Testis (tissue), 3 donors: Measurements from ENCODE around the gene MAP2. TPM values are rescaled to one million over a fixed set of nuclear protein-coding genes. Genes with fewer than 3 reads are reported as not detected.

ENCODE experiments used
- DNase-seq: peaks from one replicate; pipeline ENCODE4 v3.0.0-alpha.2; 2019
- H3K27ac ChIP-seq, 2 donors: fragments of 200-600 bp; sonication (generic); one replicate each; pipeline ENCODE4 v1.5.1; 2019
- H3K27me3 ChIP-seq: fragments of 200-600 bp; sonication (generic); one replicate; pipeline ENCODE4 v1.5.1; 2019
- H3K36me3 ChIP-seq: fragments of 200-600 bp; sonication (generic); one replicate; pipeline ENCODE4 v1.5.1; 2017; ENCODE audit warnings: low read depth; ENCODE audit errors: missing control alignments
- H3K4me1 ChIP-seq: fragments of 200-600 bp; sonication (generic); one replicate; pipeline ENCODE4 v1.5.1; 2019
- H3K4me3 ChIP-seq, 2 donors: fragments of 200-600 bp; sonication (generic); one replicate each; pipeline ENCODE4 v1.5.1; 2017 to 2019
- H3K9me3 ChIP-seq: fragments of 200-600 bp; sonication (generic); one replicate; pipeline ENCODE4 v1.5.1; 2017
- CTCF ChIP-seq, 3 experiments: fragments of 450-650 bp in 2 of 3; fragments of 200-600 bp in 1 of 3; sonication (generic) in 1 of 3; IDR thresholded peaks; one replicate each; pipeline ENCODE4 v1.5.1; 2016 to 2019; ENCODE audit warnings: antibody characterized with exemption in 3 of 3, mild to moderate bottlenecking in 2 of 3, moderate library complexity in 1 of 3
- POLR2A ChIP-seq: fragments of 450-650 bp; IDR thresholded peaks from one replicate; pipeline ENCODE4 v1.6.1; 2017; ENCODE audit warnings: antibody characterized with exemption, mild to moderate bottlenecking, moderate library complexity
- WGBS, 2 donors: methylation state at CpG; one replicate each; pipeline ENCODE4 v1.1.5; 2018; 5-methylcytosine and 5-hydroxymethylcytosine counted together
- intact Hi-C: fragments of 100-400 bp; cut with DNase I; formaldehyde crosslinking; loops from one replicate; pipeline ENCODE4 v1.15.1; 2023; ENCODE audit warnings: low total_unique reads
- polyA plus RNA-seq: library from polyadenylated mRNA; stranded (reverse); fragments of 350-450 nt; fragmentation: Illumina TruSeq; extraction: RNeasy Lipid Tissue Mini Kit (QIAGEN cat#74804); gene quantifications from one replicate; pipeline ENCODE4 v1.2.3, GENCODE V29; 2014; ENCODE audit warnings: low read depth, low replicate concordance; ENCODE audit not compliant: insufficient read depth
- total RNA-seq, 2 donors: library from RNA; depleted of rRNA; stranded (reverse); fragments of >200 nt; gene quantifications; one replicate each; pipeline ENCODE4 v1.2.3, GENCODE V29; 2016

MAP2 gene
- total and polyA plus RNA-seq, 3 donors from 2014 or later = 15.6 to 30.9 (median 20.9) TPM

GRCh38 chr2:209525834-209526281 lies 102.0 kb downstream of the MAP2 start:
- peak overlapping the region; percentile 28 to 79 for H3K27ac ChIP-seq
- intact Hi-C loops = no loop called here
- no peaks in the 10 kb centered on the region for H3K36me3 ChIP-seq
- no peaks in the 10 kb centered on the region for H3K9me3 ChIP-seq
- peaks cover 4% of the 10 kb centered on the region for H3K4me1 ChIP-seq
- H3K4me3 ChIP-seq = no peak overlapping the region
- no peaks in the 10 kb centered on the region for H3K27me3 ChIP-seq
- no peak for DNase-seq
- no peak for TF ChIP-seq CTCF (IDR thresholded peaks at IDR 0.05)
- TF ChIP-seq POLR2A = no peak

DNA sequence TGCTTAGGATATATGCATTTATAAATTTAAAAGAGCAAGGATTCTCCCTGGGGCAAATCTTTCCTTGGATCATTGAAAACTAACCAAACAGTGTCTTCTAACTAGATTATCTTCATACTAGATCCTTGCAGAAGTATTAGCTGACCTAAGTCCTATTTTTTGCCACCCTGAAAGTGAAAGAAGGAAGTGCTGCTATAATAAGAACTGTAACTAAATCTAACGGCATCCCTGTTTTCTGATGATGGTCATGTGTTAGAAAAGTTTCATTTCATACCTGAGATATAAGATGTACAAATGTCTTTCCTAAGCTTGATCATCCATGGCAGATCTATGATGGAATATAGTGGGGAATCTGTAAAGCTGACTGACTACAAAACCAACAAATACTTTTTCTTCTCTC lies 102.7 kb downstream of the MAP2 start:
- no peak overlapping the region for H3K4me3 ChIP-seq
- no peaks in the 10 kb centered on the region for H3K9me3 ChIP-seq
- intact Hi-C loops = no loop called here
- no peak for DNase-seq
- H3K27ac ChIP-seq = peak overlapping the region; percentile 28 to 79
- peaks cover 4% of the 10 kb centered on the region for H3K4me1 ChIP-seq
- 18 to 35% methylated on average over 1 of the region's 1 CpG for WGBS, 2 donors
- no peak for TF ChIP-seq CTCF (IDR thresholded peaks at IDR 0.05)
- TF ChIP-seq POLR2A = no peak
- H3K36me3 ChIP-seq = no peaks in the 10 kb centered on the region
- H3K27me3 ChIP-seq = no peaks in the 10 kb centered on the region

GRCh38 chr2:209529579-209529978 lies 105.7 kb downstream of the MAP2 start:
- no peak overlapping the region for H3K27ac ChIP-seq
- H3K27me3 ChIP-seq = no peaks in the 10 kb centered on the region
- peaks cover 4% of the 10 kb centered on the region for H3K4me1 ChIP-seq
- intact Hi-C loops = no loop called here
- no peak overlapping the region for H3K4me3 ChIP-seq
- no peaks in the 10 kb centered on the region for H3K36me3 ChIP-seq
- no peak for DNase-seq
- 76 to 92% methylated on average over 3 of the region's 3 CpGs for WGBS, 2 donors
- no peak for TF ChIP-seq POLR2A
- TF ChIP-seq CTCF (IDR thresholded peaks at IDR 0.05) = no peak
- no peaks in the 10 kb centered on the region for H3K9me3 ChIP-seq

GRCh38 chr2:209532321-209532720 lies 108.5 kb downstream of the MAP2 start:
- Histone ChIP-seq H3K27ac (no peak overlapping the region), H3K9me3 (no peaks in the 10 kb centered on the region), H3K4me3 (no peak overlapping the region), H3K4me1 (no peaks in the 10 kb centered on the region), H3K36me3 (no peaks in the 10 kb centered on the region), H3K27me3 (no peaks in the 10 kb centered on the region)
- intact Hi-C loops = no loop called here
- 83 to 89% methylated on average over 2 of the region's 2 CpGs for WGBS, 2 donors
- no peak for DNase-seq
- TF ChIP-seq POLR2A (no peak), CTCF (IDR thresholded peaks at IDR 0.05) (no peak)

DNA sequence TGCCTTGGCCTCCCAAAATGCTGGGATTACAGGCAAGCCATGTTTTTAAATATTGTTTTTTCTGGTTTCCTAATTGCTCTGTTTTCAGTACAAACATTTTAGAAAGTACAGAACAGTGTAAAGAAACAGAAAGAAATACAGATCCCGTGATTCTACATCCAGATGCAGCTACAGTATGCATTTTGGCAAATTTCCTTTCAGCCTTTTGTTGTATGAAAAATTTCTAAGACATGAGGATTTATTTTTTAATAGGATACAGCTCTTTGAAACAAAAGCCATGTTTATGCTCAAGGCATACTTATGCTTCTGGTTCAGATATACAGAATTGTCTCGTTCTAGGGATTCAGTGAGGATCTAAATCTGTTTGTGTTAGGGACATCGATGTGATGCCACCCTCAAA lies 109.5 kb downstream of the MAP2 start:
- Histone ChIP-seq H3K27me3 (no peaks in the 10 kb centered on the region), H3K36me3 (no peaks in the 10 kb centered on the region), H3K27ac (no peak overlapping the region), H3K4me3 (no peak overlapping the region), H3K4me1 (no peaks in the 10 kb centered on the region), H3K9me3 (no peaks in the 10 kb centered on the region)
- WGBS, 2 donors = 91 to 96% methylated on average over 3 of the region's 3 CpGs
- no peak for DNase-seq
- intact Hi-C loops = no loop called here
- TF ChIP-seq CTCF (IDR thresholded peaks at IDR 0.05) (no peak), POLR2A (no peak)
